T-helper 22 cell (primary cell): ENCODE data around the gene PTCH1.

Experiments
- DNase-seq: peaks from one replicate; pipeline ENCODE4 v3.0.0-alpha.2; 2020; ENCODE audit warnings: low read depth

The PTCH1 gene

DNA sequence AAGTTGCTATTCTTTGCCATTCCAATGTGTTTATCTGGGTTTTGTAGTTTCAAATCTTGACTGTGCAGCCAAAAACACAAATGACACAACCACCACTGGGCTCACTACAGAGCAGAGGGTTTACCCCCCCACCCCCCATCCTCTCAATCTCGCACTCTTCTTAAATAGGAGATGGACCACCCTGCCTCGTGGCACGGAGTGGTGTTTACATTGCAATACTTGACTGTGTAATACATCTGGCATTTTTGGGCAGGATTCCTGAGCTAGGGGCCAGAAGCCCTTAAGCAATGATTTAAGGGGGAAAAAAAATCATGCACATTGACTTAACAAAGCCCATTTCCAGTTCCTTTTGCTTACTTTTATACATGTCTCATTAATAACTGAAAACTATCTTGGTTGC is 19.0 kb downstream of the PTCH1 start:
- no peak for DNase-seq

DNA sequence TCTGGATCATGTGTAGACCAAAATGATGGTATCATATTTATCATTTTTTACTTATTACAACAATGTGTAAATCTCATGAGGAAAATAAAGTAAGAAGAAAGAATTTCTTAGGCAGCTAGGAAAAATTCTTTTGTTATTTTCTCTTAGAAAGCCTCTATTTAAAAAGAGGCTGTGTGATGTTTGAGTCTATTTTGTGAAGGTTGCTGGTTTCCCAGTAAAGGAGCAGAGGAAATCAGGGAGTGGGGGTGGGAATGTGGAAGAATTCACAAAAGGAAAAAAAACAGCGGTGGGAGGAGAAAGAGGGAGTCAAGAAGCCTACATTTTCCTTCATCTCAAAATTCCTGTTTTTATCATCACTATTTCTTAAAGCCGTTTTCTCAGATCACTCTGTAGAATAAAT is 20.1 kb downstream of the PTCH1 start:
- DNase-seq = no peak

- no peak for DNase-seq
Measured at GRCh38 chr9:95495961-95496360, 20.8 kb downstream of the PTCH1 start.

- no peak for DNase-seq
Measured at GRCh38 chr9:95495529-95495928, 21.2 kb downstream of the PTCH1 start.

GRCh38 chr9:95494416-95495371 is 22.1 kb downstream of the PTCH1 start:
- DNase-seq = peak; percentile 79

DNA sequence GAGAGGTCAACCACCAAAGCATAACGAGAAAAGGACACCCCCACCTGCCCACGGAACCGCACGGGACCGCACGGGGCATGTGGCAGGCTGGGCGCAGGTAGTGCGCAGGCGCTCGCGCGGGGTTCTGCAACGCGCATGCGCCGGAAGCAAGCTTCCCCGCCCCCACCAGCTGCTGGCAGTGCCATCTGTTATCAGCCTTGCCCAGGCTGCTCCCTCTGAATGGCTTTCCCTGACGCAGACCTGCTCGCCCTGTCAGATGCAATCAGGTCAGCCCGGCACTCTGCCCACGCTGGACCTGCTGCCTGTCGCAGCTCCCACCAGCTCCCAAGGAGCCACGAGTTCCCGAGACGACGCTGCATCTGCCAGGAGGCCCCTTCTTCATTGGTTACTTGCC is 22.8 kb downstream of the PTCH1 start:
- no peak for DNase-seq

- no peak for DNase-seq
Measured at GRCh38 chr9:95493402-95493801, 23.4 kb downstream of the PTCH1 start.

GRCh38 chr9:95491543-95492320 is 25.0 kb downstream of the PTCH1 start:
- DNase-seq = no peak

DNA sequence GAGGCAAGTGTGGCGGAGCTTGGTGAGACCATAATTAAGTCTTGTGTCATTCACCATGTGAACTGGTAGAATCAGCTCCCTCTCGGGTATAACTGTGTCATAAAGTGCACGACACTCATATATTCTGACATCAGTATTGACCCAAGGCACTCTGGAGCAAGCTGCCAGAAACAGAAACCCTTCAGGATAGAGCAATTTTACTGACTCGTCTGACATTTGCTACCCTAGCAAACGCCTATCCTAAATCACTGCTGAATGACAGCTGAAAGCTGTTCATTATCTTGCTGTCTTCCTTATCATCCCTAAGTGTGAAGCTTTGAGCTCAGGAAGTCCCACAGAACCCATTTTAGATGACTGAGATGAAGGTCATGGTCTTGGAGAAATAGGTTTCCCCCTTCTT is 27.8 kb downstream of the PTCH1 start:
- DNase-seq = no peak

- no peak for DNase-seq
Measured at GRCh38 chr9:95486318-95486717, 30.5 kb downstream of the PTCH1 start.

DNA sequence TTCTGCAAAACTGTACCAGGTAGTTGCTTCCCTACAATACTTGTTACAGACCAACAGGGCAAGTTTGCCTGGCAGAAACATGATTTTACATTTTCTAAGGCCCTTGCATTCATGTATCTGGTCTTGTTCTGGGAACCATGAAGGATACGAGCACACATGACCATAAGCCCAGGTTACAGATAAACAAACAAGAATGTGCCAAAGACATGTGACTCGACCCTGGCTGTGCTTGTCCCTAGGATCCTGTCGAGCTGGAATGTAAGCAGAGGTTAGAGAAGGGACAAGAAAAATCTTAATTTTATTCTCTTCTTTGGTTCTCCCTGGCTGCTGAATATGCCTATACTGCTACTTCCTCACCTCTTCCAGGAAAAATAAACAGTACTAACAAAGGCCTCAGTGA is 32.5 kb downstream of the PTCH1 start:
- no peak for DNase-seq

GRCh38 chr9:95483431-95483830 is 33.3 kb downstream of the PTCH1 start:
- DNase-seq = no peak

- no peak for DNase-seq
Measured at GRCh38 chr9:95482621-95483020, 34.1 kb downstream of the PTCH1 start.

DNA sequence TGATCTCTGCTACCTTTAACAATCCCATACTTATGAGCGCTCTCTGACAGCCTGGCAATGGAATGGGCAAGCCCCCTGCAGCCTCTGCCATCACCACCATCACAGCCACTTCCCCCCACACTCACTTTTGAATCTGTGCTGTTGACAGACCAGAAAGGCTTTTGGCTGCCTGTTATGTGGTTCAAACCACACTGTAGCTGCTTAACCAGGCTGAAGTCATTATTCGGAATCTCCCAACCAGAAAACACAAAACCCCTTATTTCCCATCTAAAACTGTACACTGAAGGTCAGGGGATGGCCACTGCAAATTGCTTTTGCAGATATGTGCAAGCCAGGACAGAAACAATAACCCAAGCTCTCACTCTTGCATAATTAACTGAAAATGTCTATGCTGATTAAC is 35.8 kb downstream of the PTCH1 start:
- DNase-seq = no peak

DNA sequence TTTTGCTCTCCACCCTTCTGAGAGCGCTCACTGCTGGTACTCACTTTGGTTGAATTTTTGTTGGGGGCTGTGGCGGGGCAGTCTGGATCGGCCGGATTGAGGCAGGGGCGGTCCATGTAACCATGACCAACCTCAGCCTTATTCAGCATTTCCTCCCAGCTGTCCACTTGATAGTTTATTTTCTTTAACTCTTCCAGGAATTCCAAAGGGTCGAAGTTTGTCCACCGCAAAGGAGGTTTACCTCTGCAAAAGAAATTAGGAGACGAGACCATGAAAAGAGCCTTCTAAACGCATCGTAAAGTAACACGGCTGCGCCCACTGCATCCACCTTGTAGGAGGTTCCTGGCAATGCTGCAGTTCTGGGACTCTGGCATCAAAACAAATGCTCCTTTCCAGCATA is 36.4 kb downstream of the PTCH1 start:
- DNase-seq = no peak

DNA sequence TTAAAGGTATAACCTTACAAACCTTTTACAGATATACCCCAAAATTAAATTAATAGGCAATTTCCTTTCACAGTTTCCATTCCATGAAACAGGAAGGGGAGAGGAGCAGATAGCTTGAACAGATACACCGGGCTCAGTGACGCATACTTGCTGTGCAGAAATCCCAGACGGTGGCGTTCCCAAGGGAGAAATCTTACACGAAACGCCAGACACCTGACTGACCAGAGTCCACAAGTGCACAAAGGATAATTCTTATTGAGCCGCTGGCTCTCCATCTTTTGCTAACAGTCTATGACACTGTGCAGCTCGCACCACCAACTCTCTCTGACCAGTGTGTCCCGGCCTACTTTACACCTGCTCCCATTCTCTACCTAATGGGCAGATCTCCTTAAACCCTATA is 37.4 kb downstream of the PTCH1 start:
- no peak for DNase-seq

GRCh38 chr9:95478335-95478734 is 38.4 kb downstream of the PTCH1 start:
- no peak for DNase-seq

DNA sequence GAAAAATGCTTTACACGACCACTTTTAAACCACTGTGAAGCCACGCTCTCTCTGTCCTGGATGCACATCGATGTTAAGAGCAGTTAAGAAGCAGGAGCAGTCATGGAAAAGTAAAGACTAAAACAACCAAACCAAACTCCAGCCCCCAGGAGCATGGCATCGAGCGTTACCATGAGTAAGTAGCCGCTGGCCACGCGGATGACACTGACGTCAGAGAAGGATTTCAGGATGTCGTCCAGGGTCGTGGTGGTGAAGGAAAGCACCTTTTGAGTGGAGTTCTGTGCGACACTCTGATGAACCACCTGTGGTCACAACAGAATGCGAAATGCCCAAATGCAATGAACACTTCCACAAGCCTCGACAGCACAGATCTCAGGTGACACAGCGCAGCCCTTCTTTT is 38.9 kb downstream of the PTCH1 start:
- DNase-seq = no peak

- DNase-seq = no peak
Measured at GRCh38 chr9:95477441-95477840, 39.3 kb downstream of the PTCH1 start.

DNA sequence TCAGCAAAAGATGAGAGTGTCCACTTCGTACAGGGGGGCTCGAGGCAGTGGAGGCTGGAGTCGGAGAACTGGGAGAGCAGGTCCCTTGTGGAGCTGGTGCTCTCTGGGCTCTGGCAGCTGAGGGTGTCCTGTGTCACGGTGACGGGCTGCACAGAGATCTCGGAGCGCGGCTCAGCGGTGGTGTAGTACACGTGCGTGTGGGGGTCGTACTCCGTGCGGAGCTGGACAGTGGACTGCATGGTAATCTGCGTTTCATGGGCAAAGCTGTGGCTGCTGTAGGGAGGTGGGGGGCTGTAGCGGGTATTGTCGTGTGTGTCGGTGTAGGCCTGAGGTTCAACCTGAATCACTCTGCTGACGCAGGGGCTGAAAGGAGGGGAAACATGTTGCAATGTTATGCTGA is 48.0 kb downstream of the PTCH1 start:
- DNase-seq = no peak

DNA sequence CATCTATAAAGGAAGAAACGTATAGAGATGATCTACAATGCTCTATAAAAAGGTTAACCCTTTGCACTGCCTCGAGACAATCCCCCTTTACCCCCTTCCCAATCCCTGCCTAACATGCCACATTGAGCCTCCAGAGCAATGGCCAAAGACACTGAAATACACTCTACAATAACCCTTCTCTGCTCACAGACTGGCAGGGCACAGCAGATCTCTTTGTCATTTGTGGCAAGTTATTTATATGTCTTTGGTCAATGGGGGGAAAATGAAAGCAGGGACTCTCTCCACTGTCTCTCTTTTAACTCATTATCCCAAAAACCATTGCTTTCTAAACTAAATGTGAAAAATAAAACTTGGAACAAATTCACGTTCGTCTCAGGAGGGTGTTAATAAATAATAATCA is 51.7 kb downstream of the PTCH1 start:
- no peak for DNase-seq

DNA sequence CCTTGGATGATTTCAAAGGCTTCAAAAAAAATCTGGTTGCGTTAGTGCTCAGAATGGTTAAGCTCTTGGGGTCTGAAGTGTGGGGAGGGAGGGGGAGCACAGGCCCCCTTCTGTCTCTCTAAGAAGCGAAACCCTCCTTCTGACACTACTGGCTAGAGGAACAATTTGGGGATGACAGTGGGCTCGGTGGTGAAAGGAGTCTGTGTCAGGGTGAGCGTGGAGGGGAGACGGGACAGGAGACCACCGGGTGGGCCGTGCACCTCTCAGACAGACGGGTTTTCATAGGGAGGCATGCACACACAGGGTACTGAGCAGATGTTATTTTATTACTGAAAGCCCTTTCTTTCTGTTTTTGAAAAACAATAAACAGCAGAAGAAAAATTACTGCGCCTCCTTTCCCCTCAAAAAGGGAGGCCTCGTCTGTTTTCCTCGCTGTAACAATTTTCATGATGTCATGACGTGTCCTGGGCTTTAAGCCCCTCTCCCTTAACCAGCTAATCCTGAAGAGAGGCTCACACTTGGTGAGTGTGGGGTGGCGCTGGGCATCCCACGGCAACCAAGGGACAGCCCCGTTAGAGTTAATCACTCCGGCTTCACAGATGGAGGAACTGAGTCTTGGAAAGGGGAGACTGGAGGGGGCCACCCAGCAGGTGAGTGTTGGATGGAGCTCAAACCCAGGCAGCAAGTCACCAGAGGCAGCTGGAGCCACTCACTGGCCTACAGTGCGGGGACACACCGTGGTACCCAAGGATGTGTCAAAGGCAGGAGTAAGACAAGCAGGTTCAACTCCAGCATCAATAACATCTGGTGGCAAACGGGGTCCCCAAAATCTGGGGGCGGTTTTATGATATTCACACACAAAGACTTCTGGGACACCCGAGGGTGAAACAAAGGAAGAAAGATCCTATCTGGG is 53.4 kb downstream of the PTCH1 start:
- DNase-seq = no peak
